Activated CD4-positive, alpha-beta memory T cell treated with anti-CD3 and anti-CD28 coated beads, Interleukin-2, amount 10 ng/mL, durations not matched to agents 7 days and 5 days (primary cell): ENCODE data around the gene FASTKD2. TPM values are rescaled to one million over a fixed set of nuclear protein-coding genes. Genes with fewer than 3 reads are reported as not detected.

Experiments used
- CTCF ChIA-PET: fragments of 350-600 bp; sonication (Branson Sonifier 250); formaldehyde crosslinking; loops from one replicate; lab custom pipeline; 2021; ENCODE audit warnings: antibody characterized with exemption, inconsistent platforms; lab: Charles Lee
- POLR2A ChIA-PET: fragments of 350-600 bp; sonication (Branson Sonifier 250); formaldehyde crosslinking; loops from one replicate; lab custom pipeline; 2021; ENCODE audit warnings: antibody characterized with exemption; lab: Charles Lee
- DNase-seq: peaks from one replicate; pipeline ENCODE4 v3.0.0-alpha.2; 2020
- H3K27ac Mint-ChIP-seq: one replicate; pipeline ENCODE4 v1.8.0; 2021; ENCODE audit warnings: mild to moderate bottlenecking, mixed read lengths
- H3K27me3 Mint-ChIP-seq: one replicate; pipeline ENCODE4 v1.8.0; 2021; ENCODE audit warnings: mixed read lengths
- H3K36me3 Mint-ChIP-seq: one replicate; pipeline ENCODE4 v1.8.0; 2021; ENCODE audit warnings: low read depth, mixed read lengths
- H3K4me1 Mint-ChIP-seq: one replicate; pipeline ENCODE4 v1.8.0; 2021; ENCODE audit warnings: mixed read lengths
- H3K4me3 Mint-ChIP-seq: one replicate; pipeline ENCODE4 v1.8.0; 2021; ENCODE audit warnings: mild to moderate bottlenecking, mixed read lengths
- H3K9me3 Mint-ChIP-seq: one replicate; pipeline ENCODE4 v1.8.0; 2021; ENCODE audit warnings: mixed read lengths
- total RNA-seq, 2 experiments: library from RNA; stranded (reverse); gene quantifications; one replicate each; pipeline ENCODE4 v1.2.3, GENCODE V29; 2021

The FASTKD2 gene
- total RNA-seq, 2 experiments from 2014 or later, result 15.4 to 15.7 TPM

GRCh38 chr2:206764673-206765241 is 649 bp upstream of the FASTKD2 start:
- POLR2A ChIA-PET, result interaction anchor here (0.8 to 1.7 kb wide), 10 partner anchors 13 to 862 kb away, joined by 3 to 16 read pairs (median 6); partner anchors contain the start of genes CREB1, EEF1B2, KLF7 and METTL21A
- peaks cover 21% of the 10 kb centered on the region for H3K36me3 Mint-ChIP-seq
- no peaks in the 10 kb centered on the region for H3K9me3 Mint-ChIP-seq
- peak overlapping the region; percentile 89 for H3K27ac Mint-ChIP-seq
- CTCF ChIA-PET, result interaction anchor here (0.6 to 1.7 kb wide), 6 partner anchors 9 to 861 kb away, joined by 3 to 23 read pairs (median 6); partner anchors contain the start of gene METTL21A
- H3K27me3 Mint-ChIP-seq, result peaks cover 3% of the 10 kb centered on the region
- no peak for DNase-seq
- H3K4me3 Mint-ChIP-seq, result peak overlapping the region; percentile 88
- peaks cover 31% of the 10 kb centered on the region for H3K4me1 Mint-ChIP-seq

GRCh38 chr2:206766057-206766930 is 888 bp downstream of the FASTKD2 start:
- Mint-ChIP-seq H3K27ac (peak overlapping the region; percentile 89), H3K4me1 (peaks cover 34% of the 10 kb centered on the region), H3K9me3 (no peaks in the 10 kb centered on the region), H3K36me3 (peaks cover 34% of the 10 kb centered on the region), H3K4me3 (peak overlapping the region; percentile 88), H3K27me3 (peaks cover 3% of the 10 kb centered on the region)
- POLR2A ChIA-PET, result interaction anchor here (1.1 to 1.9 kb wide), 10 partner anchors 8 to 860 kb away, joined by 3 to 16 read pairs (median 6); partner anchors contain the start of genes CREB1, EEF1B2, KLF7 and METTL21A
- DNase-seq, result no peak
- CTCF ChIA-PET, result interaction anchor here (0.7 to 1.7 kb wide), 4 partner anchors 16 to 1304 kb away, joined by 3 to 23 read pairs (median 4); partner anchors contain the start of gene METTL21A

GRCh38 chr2:206774871-206775270 is 9.5 kb downstream of the FASTKD2 start:
- H3K27ac Mint-ChIP-seq, result no peak overlapping the region
- DNase-seq, result no peak
- H3K36me3 Mint-ChIP-seq, result peaks cover 79% of the 10 kb centered on the region
- H3K4me1 Mint-ChIP-seq, result peaks cover 7% of the 10 kb centered on the region
- peaks cover 3% of the 10 kb centered on the region for H3K9me3 Mint-ChIP-seq
- POLR2A ChIA-PET, result interaction anchor here (1.1 kb wide), 1 partner anchor 9 kb away, joined by 3 read pairs; the partner anchor contains the start of gene FASTKD2
- no peaks in the 10 kb centered on the region for H3K27me3 Mint-ChIP-seq
- CTCF ChIA-PET, result interaction anchor here (1.6 to 3.4 kb wide), 2 partner anchors 8 to 10 kb away, joined by 7 to 18 read pairs; partner anchors contain the start of genes FASTKD2 and MDH1B
- H3K4me3 Mint-ChIP-seq, result no peak overlapping the region

GRCh38 chr2:206776432-206776831 is 11.0 kb downstream of the FASTKD2 start:
- Mint-ChIP-seq H3K9me3 (peaks cover 6% of the 10 kb centered on the region), H3K27me3 (no peaks in the 10 kb centered on the region), H3K4me1 (peaks cover 6% of the 10 kb centered on the region), H3K27ac (no peak overlapping the region), H3K36me3 (peaks cover 78% of the 10 kb centered on the region), H3K4me3 (no peak overlapping the region)
- DNase-seq, result no peak
- CTCF ChIA-PET, result no interaction called here
- POLR2A ChIA-PET, result interaction anchor here (1.0 kb wide), 1 partner anchor 14 kb away, joined by 3 read pairs; no protein-coding TSS in a partner anchor

DNA sequence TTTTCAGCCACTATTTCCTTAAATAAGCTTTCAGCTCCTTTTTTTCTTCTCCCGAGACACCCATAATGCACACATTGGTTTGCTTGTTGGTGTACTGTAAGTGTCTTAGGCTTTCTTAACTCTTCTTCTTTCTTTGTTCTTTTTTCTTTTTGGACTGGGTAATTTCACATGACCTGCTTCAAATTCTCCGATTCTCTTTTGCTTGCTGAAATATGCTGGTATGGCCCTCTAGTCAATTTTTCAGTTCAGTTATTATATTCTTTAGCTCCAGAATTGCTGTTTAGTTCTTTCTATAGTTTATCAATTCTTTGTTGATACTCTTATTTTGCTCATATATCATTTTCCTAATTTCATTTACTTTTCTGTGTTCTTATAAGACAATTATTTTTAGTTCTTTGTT is 15.3 kb downstream of the FASTKD2 start:
- no peaks in the 10 kb centered on the region for H3K27me3 Mint-ChIP-seq
- H3K4me3 Mint-ChIP-seq, result no peak overlapping the region
- DNase-seq, result no peak
- CTCF ChIA-PET, result interaction anchor here (0.7 to 5.1 kb wide), 14 partner anchors 13 to 625 kb away, joined by 3 to 27 read pairs (median 4); partner anchors contain the start of genes FASTKD2 and MDH1B
- H3K9me3 Mint-ChIP-seq, result peaks cover 6% of the 10 kb centered on the region
- peaks cover 77% of the 10 kb centered on the region for H3K36me3 Mint-ChIP-seq
- POLR2A ChIA-PET, result no interaction called here
- no peak overlapping the region for H3K27ac Mint-ChIP-seq
- H3K4me1 Mint-ChIP-seq, result peaks cover 4% of the 10 kb centered on the region

DNA sequence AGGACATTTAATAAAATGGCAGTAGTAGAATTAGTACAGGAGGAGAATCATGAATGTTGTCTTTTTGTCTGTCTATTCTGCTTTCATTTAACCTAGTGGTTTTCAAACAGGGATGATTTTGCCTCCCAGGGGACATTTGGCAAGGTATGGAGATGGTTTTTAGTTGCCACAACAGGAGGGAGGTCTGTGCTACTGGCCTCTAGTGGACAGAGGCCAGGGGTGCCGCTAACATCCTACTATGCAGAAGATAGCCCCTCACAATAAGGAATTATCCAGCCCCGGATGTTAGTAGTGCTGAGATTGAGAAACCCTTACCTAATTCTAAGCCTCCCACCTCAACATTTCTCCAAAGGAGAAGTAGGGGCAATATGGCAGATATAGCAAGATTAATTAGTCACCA is 18.3 kb downstream of the FASTKD2 start:
- Mint-ChIP-seq H3K27me3 (no peaks in the 10 kb centered on the region), H3K9me3 (peaks cover 4% of the 10 kb centered on the region), H3K27ac (no peak overlapping the region), H3K36me3 (peaks cover 50% of the 10 kb centered on the region), H3K4me3 (no peak overlapping the region), H3K4me1 (peaks cover 2% of the 10 kb centered on the region)
- POLR2A ChIA-PET, result interaction anchor here (1.7 to 1.9 kb wide), 2 partner anchors 12 to 18 kb away, joined by 4 to 8 read pairs; partner anchors contain the start of genes FASTKD2 and MDH1B
- no peak for DNase-seq
- CTCF ChIA-PET, result interaction anchor here (2.3 to 5.1 kb wide), 4 partner anchors 9 to 18 kb away, joined by 18 to 26 read pairs (median 23); partner anchors contain the start of genes FASTKD2 and MDH1B

DNA sequence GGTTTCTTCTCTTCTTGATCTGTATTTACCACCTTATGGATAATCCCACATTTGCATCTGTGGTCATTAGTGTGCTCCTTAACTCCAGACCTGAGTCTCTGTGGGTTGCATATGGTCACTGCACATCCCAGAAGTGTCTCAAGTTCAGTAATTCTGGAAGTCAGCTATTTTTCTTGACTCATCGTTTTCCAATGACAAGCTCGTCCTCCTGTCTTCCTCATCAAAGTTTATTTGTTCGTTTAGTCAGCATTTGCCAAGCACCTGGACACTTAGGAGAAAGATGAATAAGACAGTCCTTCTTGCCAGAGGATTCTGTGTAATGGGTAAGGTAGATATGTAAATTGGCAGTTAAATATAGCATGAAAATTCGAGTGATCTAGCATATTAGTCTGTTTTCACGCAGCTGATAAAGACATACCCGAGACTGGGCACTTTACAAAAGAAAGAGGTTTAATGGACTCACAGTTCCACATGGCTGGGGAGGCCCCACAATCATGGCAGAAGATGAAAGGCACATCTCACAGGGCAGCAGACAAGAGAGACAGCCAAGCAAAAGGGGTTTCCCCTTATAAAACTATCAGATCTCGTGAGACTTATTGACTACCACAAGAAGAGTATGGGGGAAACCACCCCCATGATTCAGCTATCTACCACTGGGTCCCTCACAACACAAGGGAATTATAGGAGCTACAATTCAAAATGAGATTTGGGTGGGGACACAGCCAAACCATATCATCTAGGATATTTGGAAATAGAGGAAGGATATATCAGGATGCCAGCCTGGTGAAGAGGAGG is 19.4 kb downstream of the FASTKD2 start:
- ChIA-PET POLR2A (interaction anchor here (1.7 kb wide), 1 partner anchor 13 kb away, joined by 4 read pairs; no protein-coding TSS in a partner anchor), CTCF (interaction anchor here (1.1 to 5.1 kb wide), 2 partner anchors 15 to 20 kb away, joined by 4 to 23 read pairs; partner anchors contain the start of genes FASTKD2 and MDH1B)
- no peak overlapping the region for H3K27ac Mint-ChIP-seq
- H3K27me3 Mint-ChIP-seq, result no peaks in the 10 kb centered on the region
- H3K4me3 Mint-ChIP-seq, result no peak overlapping the region
- H3K4me1 Mint-ChIP-seq, result peaks cover 2% of the 10 kb centered on the region
- peaks cover 4% of the 10 kb centered on the region for H3K9me3 Mint-ChIP-seq
- H3K36me3 Mint-ChIP-seq, result peaks cover 46% of the 10 kb centered on the region
- no peak for DNase-seq

DNA sequence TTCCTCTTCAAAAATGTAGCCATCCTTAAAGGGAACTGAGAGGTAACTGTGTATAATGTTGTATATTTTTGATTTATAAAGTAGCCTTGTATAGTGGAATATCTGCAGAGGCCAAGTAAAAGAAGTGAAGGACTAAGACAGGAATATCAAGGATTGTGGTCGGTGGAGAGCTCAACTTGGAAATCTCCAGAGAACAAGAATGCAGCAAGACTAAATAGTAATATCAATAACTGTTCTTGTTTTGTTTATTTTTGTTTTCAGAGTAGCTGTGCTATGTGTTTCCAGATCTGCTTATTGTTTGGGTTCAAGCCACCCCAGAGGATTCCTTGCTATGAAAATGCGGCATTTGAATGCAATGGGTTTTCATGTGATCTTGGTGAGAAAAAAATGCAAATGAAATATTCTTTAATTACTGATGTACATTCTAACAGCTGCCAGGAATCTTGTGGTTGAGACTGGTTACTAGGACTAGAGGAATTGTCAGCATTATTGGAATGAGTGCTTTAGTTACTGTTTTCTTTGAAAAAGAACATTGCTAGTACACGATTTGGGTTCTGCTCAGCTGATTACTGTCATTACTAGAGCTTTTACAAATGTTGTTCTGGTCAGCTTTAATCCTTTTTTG is 25.0 kb downstream of the FASTKD2 start:
- POLR2A ChIA-PET, result interaction anchor here (0.8 to 0.9 kb wide), 2 partner anchors 13 to 686 kb away, joined by 3 read pairs; no protein-coding TSS in a partner anchor

DNA sequence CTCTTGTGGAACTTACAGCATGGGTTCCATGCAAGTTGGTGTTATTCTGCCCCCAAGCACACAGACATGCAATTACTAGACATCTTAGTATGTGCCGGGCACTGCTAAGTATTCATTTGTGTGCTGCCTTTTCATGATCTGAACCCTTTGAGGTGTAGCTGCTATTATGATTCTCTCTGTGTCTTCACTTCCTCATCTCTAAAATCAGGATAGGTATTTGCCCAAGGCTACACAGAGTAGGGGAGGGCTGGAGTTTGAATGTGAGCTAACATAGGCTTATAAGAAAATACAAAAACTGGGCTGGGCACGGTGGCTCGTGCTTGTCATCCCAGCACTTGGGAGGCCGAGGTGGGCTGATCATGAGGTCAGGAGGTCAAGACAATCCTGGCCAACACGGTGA is 27.2 kb downstream of the FASTKD2 start:
- Mint-ChIP-seq H3K27me3 (no peaks in the 10 kb centered on the region), H3K9me3 (no peaks in the 10 kb centered on the region), H3K4me3 (no peak overlapping the region), H3K4me1 (no peaks in the 10 kb centered on the region), H3K36me3 (peaks cover 27% of the 10 kb centered on the region), H3K27ac (no peak overlapping the region)
- POLR2A ChIA-PET, result interaction anchor here (0.7 kb wide), 1 partner anchor 627 kb away, joined by 3 read pairs; no protein-coding TSS in a partner anchor
- CTCF ChIA-PET, result interaction anchor here (1.1 to 5.4 kb wide), 5 partner anchors 8 to 680 kb away, joined by 3 to 26 read pairs (median 8); no protein-coding TSS in a partner anchor
- DNase-seq, result no peak

More for the DNA sequence above, 25.0 kb downstream of the FASTKD2 start:
- H3K4me1 Mint-ChIP-seq, result no peaks in the 10 kb centered on the region
- peaks cover 31% of the 10 kb centered on the region for H3K36me3 Mint-ChIP-seq
- H3K27me3 Mint-ChIP-seq, result no peaks in the 10 kb centered on the region
- CTCF ChIA-PET, result interaction anchor here (3.8 to 5.4 kb wide), 2 partner anchors 8 to 10 kb away, joined by 18 to 26 read pairs; no protein-coding TSS in a partner anchor
- H3K27ac Mint-ChIP-seq, result no peak overlapping the region
- no peak for DNase-seq
- H3K4me3 Mint-ChIP-seq, result no peak overlapping the region
- no peaks in the 10 kb centered on the region for H3K9me3 Mint-ChIP-seq

- no peak for DNase-seq
- CTCF ChIA-PET, result interaction anchor here (1.2 to 1.7 kb wide), 3 partner anchors 11 to 676 kb away, joined by 4 read pairs; no protein-coding TSS in a partner anchor
- Mint-ChIP-seq H3K27ac (no peak overlapping the region), H3K9me3 (no peaks in the 10 kb centered on the region), H3K36me3 (peaks cover 9% of the 10 kb centered on the region), H3K27me3 (no peaks in the 10 kb centered on the region), H3K4me3 (no peak overlapping the region), H3K4me1 (peaks cover 18% of the 10 kb centered on the region)
- POLR2A ChIA-PET, result no interaction called here
Measured at GRCh38 chr2:206797376-206797775, 32.0 kb downstream of the FASTKD2 start.

GRCh38 chr2:206798000-206798399 is 32.6 kb downstream of the FASTKD2 start:
- Mint-ChIP-seq H3K36me3 (peaks cover 5% of the 10 kb centered on the region), H3K27me3 (no peaks in the 10 kb centered on the region), H3K4me1 (peaks cover 18% of the 10 kb centered on the region), H3K9me3 (no peaks in the 10 kb centered on the region), H3K4me3 (no peak overlapping the region), H3K27ac (no peak overlapping the region)
- ChIA-PET POLR2A (no interaction called here), CTCF (interaction anchor here (1.2 to 1.7 kb wide), 3 partner anchors 11 to 675 kb away, joined by 4 read pairs; no protein-coding TSS in a partner anchor)
- no peak for DNase-seq
